Stimulated activated CD8-positive, alpha-beta memory T cell treated with anti-CD3 and anti-CD28 coated beads, Interleukin-4, amount 100 ng/mL, for 48 hours (primary cell): ENCODE measurements around the gene CCT3.
"Not testable (repeated sequence)": the region's sequence is repeated elsewhere in the genome, so short reads cannot be mapped to it uniquely, and the experiment has no call there.

Experiments
- DNase-seq: peaks from one replicate; pipeline ENCODE4 v3.0.0-alpha.2; 2020

The CCT3 gene

GRCh38 chr1:156338180-156338976 is at the start of gene CCT3, which contains the start of gene TSACC:
Gene CCT3 (minus strand): TSS chr1:156338292. CDS start chr1:156338184, 108 bp downstream.
Gene TSACC (plus strand): TSS chr1:156338526. CDS start chr1:156339758, 1,232 bp downstream.
- DNase-seq: peak; percentile 100

DNA sequence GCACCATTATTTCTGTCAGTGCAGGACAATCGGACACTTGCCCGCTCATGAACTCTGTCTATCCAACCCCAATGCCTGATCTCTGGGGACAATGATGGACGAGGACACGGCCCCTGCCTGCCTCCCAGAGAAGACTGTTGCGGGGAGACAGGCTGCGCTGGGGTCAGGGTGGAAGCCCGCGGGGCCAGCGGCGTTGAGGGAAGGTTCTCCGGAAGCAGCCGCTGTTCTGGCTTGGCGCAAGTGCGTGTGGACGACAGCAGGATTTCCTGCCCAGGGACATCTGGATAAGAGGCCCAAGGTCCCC is 49.7 kb upstream of the CCT3 start:
- no peak for DNase-seq

GRCh38 chr1:156386949-156387869 is 49.1 kb upstream of the CCT3 start:
- DNase-seq: no peak

GRCh38 chr1:156386134-156386901 is 48.2 kb upstream of the CCT3 start:
- no peak for DNase-seq

GRCh38 chr1:156385534-156386031 is 47.5 kb upstream of the CCT3 start:
- DNase-seq: peak; percentile 87

DNA sequence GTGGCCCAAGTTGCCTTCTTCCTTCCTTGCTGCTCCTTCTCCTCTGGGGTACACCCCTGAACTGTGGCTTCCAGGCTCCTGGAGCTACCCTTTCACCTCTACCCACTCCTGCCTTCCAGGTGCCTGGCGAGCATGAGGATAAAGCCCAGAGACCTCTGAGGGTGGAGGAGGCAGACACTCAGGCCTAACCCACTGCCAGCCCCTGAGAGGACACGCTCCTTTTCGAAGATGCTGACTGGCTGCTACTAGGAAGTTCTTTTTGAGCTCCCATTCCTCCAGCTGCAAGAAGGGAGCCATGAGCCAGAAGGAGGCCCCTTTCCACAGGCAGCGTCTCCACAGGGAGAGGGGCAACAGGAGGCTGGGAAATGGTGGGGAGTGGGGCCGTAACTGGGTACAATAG is 46.6 kb upstream of the CCT3 start:
- no peak for DNase-seq

DNA sequence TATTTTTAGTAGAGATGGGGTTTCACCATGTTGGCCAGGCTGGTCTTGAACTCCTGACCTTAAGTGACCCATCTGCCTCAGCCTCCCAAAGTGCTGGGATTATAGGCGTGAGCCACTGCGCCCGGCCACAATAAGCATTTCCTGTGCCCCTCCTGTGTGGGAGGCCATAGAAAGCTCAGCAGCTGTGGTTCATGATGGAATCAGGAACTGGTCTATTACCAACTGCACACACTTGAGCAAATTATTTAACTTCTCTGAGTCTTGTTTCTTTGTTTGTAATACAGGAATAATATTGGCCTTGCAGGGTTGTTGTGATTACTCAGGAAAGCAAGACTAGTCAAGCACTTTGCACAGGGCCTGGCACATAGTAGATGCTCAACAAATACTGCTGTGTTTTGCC is 45.9 kb upstream of the CCT3 start:
- no peak for DNase-seq

DNA sequence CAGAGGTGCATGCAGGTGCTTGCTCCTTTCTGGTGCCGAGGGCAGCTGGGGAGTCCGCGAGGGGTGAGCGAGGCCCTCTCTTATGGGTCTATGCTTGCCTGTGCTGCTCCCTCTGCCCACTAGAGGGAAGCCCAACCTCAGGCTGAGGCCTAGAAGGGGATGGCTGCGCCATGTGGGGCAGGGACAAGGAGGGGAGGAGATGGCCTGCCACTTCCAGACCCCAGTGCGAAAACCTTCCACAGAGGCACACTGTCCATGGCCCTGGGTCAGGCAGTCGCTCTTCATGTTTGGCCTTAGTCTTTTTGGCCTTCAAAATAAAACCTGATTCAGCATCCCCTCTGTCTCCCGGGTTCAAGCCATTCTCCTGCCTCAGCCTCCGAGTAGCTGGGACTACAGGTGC is 44.9 kb upstream of the CCT3 start:
- DNase-seq: peak; percentile 79

DNA sequence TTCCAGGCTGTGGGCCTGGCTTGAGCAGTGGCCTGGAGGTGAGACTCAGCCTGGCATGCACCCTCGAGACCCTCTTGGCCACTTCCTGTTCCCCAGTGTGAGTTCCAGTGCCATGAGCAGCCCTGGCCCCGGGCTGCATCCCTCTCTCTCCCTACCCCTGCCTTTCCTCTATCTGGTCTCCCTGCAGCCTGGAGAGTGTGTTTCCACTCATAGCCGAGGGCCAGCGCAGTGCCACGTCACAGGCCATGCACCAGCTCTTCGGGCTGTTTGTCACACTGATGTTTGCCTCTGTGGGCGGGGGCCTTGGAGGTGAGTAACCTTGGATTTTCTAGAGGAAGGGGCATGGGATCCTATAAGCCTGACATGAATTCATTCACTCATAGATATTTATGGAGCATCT is 44.5 kb upstream of the CCT3 start:
- DNase-seq: no peak

GRCh38 chr1:156379420-156380165 is 41.5 kb upstream of the CCT3 start:
- DNase-seq: no peak

DNA sequence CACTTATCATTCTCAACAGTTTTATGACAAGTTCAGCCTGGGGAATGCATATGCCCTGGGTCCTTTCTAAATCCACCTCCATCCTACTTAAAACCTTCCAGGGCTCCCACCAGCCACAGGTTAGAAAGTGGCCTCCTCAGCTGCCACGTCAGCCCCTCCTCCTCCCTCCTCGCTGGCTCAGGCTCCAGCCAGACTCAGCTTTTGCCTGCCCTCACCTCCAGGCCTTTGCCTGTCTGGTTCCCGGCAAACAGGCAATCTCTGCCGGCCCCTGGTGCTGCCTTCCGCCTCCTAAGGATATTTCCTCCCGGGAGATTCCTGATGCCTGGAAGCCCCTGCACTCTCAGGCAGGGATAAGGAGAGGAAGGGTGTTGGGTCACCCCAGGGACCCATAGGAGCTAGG is 40.5 kb upstream of the CCT3 start:
- no peak for DNase-seq

DNA sequence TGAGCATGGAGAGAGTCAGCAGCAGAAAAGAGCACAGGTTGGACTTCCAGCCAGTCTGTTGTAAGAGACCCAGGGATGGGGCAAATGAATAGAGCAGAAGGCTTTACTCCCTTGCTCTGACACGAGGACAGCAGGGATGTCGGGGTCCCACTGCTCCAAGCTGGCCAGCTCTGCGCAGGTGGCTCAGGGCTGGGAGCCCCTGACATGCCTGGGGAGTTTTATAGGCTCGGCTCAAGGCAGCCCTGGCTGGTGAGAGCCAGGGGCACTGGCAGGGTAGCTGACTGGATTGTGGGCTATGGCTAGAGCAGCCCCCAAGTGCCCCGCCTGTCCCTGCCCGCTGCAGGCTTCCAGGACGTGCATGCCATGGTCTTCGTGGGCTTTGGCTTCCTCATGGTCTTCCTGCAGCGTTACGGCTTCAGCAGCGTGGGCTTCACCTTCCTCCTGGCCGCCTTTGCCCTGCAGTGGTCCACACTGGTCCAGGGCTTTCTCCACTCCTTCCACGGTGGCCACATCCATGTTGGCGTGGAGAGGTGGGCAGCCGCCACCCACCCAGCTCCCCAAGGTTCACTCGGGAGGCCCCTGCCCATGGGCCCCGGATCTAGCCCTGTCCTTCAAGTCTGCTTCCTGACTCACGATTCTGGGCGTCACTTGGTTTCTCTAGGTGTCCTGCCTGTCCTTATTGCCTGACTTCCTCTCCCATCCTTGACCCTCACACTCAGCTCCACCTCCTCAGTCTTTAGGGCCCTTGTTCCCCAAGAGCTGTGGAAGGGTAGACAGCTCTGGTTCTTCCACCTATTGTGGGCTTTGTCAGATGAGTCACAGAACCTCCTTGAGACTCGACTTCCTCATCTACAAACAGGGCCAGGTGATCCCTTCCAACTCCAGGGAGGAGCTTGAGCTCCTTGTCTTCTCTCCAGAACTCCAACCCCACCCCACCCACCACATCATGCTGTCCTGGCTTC is 39.1 kb upstream of the CCT3 start:
- DNase-seq: no peak

GRCh38 chr1:156376146-156376545 is 38.1 kb upstream of the CCT3 start:
- no peak for DNase-seq

DNA sequence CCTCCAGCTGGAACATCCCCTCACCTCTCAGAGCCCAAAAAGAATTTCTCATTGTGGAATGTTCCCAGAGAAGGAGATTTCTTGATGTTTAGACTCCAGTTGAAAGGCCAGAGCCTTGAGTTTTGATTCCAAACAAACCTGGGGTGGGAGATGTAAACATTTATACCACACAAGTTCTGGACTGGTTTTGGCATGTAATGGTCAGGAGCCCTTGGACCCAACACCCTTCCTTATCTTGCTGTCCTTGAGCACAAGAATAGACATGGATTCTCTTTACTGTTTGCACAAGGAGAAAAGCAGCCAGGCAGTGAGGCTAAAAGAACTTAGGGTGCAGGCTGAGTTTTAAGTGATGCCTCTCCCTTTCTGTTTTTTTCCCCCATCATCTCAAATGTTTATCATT is 35.5 kb upstream of the CCT3 start:
- DNase-seq: no peak

DNA sequence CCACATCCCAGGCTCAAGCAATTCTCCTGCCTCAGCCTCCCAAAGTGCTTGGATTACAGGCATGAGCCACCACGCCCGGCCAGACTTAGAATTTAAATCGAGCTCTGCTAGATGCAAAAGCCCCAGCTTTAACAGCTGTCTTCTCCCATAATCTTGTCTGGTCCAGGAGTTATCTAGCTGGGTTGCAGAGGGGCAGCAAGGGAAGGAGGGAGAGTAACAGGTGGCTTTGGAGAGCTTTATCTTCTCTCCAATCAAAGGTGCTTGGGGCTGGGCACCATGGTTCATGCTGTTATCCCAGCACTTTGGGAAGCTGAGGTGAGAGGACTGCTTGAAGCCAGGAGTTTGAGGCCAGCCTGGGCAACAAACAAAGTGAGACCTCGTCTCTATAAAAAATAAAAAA is 34.8 kb upstream of the CCT3 start:
- DNase-seq: no peak

- DNase-seq: no peak
Measured at GRCh38 chr1:156372265-156372586, 34.1 kb upstream of the CCT3 start.

GRCh38 chr1:156371553-156372264 is 33.6 kb upstream of the CCT3 start:
- DNase-seq: peak; percentile 39

DNA sequence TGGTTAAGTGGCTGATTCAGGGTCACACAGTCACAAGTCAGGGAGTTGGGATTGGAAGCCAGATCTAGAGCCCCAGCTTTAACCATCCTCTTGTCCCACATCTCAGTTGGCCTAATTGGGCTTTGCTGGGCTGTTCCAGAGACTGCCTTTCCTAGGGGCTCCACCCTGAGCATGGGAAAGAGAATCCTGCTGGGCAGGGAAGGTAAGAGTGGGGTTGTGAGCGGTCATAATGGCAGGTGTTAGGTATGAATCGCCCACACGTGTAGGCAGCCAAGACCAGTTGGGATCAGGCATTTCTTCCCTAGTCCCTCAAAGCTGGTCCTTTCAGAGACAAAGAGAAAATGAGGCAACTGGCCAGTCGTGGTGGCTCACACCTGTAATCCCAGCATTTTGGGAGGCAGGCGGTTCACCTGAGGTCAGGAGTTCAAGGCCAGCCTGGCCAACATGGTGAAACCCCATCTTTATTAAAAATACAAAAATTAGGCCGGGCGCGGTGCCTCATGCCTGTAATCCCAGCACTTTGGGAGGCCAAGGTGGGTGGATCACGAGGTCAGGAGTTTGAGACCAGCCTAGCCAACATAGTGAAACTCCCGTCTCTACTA is 31.7 kb upstream of the CCT3 start:
- DNase-seq: not testable (repeated sequence)

DNA sequence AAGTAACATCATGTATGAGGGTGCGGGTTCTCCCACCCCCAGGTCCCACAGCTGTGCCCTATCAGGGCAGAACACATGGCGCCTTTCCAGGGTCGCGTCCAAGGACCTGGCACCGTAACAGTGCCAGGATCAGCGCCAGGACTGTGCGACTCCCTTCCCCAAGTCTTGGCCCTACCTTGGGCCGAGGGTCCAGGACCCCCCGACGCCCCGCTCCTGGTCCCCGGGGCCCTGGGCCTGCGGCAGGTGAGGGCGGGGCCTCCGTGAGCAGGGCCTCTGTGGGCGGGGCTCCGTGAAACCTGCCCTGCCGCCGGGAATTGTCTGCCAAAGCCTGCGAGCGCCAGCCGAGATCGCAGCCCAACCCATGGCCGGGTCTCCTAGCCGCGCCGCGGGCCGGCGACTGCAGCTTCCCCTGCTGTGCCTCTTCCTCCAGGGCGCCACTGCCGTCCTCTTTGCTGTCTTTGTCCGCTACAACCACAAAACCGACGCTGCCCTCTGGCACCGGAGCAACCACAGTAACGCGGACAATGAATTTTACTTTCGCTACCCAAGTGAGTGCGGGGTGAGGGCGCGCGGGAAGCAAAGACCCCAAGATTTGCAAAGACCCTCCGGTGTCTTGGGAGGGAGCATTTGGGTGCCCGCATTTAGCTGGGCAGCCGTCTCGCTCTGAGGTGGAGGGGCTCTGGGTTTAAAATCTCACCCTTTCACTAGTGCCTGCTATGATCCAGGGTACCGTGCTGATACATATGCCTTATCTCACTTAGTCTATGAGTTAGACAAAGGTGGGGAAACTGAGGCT is 31.0 kb upstream of the CCT3 start, which contains the start of gene RHBG:
RHBG (plus strand) TSS at position 323 of the 796 bp plus-strand sequence; CDS start at position 362, 39 bp downstream.
- no peak for DNase-seq
